ENCODE data around the gene ATP9A.

ATP9A gene

DNA sequence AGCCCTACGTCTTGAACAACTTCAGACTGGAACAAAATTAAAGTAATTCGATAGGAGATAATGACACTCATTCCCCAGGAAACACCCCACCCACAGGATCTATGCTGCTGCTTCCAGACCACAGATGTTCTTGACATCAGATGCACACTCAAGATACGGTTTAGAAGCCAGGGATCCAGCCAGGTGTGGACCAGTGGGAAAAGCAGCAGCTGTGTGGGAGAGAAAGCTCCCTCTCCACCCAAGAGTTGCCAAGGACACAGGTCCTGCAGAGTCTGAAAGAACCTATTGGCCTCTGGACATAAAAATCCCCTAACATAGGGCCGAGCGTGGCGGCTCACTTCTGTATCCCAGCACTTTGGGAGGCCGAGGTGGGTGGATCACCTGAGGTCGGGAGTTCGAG is 133.9 kb downstream of the ATP9A start:
- DNase-seq (ENCODE audit: low read depth in 2 of 2, low spot score in 1 of 2): no peak

DNA sequence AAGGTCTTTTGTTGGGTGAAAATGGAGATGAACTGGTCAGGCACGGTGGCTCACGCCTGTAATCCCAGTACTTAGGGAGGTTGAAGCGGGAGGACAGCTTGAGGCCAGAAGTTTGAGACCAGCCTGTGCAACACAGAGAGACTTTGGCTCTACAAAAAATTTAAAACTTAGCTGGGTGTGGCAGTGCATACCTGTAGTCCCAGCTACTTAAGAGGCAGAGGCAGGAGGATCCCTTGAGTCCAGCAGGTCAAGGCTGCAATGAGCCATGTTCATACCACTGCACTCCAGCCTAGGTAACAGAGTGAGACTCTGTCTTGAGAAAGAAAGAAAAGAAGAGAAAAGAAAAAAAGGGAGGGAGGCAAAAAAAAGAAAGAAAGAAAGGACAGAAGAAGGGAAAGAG is 134.8 kb downstream of the ATP9A start:
- no peak for DNase-seq (ENCODE audit: low read depth in 2 of 2, low spot score in 1 of 2)

DNA sequence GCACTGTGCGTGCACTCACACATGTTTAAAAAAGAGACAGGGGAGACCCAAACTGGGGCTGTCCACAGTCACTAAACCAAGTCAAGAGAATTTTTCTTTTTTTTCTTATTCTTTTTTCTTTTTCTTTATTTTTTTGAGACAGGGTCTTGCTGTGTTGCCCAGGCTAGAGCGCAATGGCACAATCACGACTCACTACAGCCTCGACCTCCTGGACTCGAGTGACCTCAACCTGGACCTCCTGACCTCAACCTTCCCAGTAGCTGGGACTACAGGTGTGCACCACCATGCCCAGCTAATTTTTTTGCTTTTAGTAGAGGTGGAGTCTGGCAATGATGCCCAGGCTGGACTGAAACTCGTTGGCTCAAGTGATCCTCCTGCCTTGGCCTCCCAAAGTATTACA is 136.2 kb downstream of the ATP9A start:
- no peak for DNase-seq (ENCODE audit: low read depth in 2 of 2, low spot score in 1 of 2)

DNA sequence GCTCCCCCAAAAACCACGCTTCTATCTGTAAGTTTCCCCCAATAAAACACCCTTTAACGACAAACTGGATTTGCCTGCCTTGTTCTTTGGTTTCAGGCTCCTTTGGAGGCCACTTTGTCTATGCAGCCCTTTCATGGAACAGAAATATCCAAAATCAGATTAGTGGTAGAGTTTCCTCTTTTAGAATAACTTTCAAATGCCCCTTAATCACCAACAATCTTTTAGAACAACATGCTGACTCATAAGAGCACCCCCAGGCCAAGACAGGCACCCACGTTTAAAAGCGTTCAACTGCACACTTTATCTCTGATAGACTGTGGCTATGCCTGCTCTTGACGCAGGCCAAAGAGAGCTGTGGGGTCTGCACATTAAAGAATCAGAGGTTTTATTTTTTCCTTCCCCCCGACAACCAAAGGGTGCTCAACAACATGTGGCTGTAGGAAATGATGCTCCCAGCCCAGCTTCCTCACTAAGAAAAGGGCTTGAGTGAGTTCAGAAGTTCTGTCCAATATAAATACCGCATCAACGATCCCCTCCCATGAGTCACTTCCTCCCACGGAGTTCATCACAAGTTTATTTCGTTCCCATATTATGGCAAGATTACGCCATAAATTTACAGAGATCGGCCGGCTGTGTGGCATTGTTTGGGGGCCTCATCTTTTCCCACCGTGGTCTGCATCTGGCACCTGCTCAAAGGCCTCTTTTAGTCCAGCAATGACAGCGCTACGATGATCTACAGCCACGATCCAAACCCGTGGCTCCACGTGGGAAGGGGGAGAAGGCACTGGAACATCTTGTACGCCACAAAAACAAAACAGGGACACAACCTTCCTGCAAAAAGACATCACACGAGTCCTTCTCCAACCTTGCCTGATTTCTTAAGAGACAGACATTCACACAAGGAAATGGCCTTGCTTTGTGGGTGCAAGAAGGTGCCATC is 136.9 kb downstream of the ATP9A start:
- no peak for DNase-seq (ENCODE audit: low read depth in 2 of 2, low spot score in 1 of 2)

DNA sequence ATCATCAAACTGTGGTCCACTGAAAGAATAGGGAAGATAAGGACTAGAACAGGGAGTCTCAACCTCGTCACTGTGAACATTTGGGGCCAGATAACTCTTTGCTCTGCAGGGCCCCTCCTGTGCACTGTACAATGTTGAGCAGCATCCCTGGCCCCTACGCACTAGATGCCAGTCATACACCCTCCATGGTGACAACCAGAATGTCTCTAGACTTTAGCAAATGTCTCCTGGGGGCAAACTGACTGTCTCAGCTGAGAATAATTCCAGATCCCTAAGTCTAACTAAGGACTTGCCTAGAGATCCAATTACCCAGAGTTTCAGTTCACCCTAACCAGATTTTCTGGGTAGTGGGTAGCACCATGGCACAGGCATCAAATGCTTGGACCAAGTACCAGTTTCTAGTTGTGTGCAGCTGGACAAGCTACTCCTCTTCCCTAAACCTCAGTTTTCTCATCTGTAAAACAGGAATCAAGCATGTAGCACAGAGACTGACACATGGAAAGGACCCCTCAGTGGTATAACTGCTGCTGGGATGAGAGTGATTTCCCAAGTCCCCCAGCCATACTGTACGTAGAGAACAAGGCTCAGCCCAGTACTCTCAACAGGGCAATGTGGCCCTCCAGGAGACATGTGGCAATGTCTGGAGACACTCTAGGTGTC is 138.7 kb downstream of the ATP9A start:
- DNase-seq (ENCODE audit: low read depth in 2 of 2, low spot score in 1 of 2): no peak

DNA sequence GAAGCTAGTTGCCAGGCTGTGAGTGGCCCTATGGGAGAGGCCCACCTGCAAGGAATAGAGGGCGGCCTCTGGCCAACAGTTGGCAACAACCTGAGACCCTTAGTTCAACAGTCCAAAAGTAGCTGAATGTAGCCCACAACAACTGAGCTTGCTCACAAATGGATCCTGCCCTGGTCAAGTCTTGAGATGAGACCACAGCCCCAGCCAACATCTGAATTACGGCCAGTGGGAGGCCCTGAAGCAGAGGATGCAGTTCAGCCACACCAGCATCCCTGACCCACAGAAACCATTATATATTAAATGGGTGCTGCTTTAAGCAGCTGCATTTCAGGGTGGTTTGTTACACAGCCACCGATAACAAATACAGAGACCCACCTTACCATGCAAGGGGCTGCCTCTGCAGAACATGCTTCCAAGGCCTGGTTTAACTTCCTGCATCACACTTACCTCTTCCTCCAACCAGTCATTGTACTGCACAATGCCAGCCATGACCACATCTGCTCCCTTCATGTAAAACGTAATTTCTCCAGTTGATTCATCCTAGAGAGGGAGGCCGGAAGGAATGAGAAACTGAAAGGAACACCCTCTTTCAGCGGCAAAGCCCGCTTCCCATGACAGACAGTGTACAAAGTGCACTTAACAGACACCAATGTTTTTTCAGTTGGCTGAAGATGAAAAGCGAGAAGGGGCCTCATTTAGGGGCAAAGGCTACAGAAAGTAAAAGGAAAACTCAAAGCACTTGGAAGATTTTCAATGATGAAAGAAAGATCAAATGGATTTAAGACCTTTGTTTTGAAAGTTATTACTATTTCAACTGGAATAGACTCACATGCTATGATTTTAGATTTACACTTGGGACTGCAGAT is 139.4 kb downstream of the ATP9A start:
- DNase-seq (ENCODE audit: low read depth in 2 of 2, low spot score in 1 of 2): no peak

DNA sequence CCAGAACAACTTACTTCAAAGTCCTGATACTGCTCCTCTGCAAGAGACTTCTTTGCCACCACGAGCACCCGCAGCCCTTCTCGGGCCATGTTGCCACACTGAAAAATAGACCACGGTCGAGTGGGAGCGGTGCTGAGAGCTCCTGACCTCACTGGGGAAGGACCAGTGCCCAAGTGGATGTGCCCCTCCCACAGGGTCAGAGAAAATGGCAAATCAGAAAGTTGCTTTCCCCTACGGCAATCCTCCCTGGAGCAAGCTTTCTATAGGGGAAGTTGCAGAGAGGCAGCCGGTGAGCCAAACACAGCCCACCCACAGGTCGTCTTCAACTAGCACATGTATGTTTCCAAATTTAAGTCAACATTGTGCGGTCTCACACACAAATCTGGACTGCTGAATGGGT is 140.6 kb downstream of the ATP9A start:
- DNase-seq (ENCODE audit: low read depth in 2 of 2, low spot score in 1 of 2): no peak

DNA sequence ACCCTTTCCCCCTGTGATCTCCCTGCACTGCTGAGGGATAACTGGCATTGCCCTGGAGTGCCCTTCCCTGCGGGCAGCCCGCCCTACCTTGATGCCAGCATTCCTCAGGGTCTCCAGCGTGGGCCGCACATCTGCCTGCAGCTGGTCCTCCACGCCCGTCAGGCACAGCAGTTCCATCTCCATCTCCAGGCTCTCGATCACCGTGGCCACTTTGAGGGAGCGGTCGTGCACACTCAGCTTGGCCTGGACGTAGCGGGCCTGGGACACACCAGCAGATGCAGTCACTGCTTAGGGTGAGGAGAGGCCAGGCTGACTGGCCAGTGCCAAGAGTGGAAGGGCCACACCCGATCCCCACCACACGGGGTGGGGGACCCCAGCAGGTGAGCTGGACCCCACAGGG is 143.1 kb downstream of the ATP9A start:
- no peak for DNase-seq (ENCODE audit: low read depth in 2 of 2, low spot score in 1 of 2)

DNA sequence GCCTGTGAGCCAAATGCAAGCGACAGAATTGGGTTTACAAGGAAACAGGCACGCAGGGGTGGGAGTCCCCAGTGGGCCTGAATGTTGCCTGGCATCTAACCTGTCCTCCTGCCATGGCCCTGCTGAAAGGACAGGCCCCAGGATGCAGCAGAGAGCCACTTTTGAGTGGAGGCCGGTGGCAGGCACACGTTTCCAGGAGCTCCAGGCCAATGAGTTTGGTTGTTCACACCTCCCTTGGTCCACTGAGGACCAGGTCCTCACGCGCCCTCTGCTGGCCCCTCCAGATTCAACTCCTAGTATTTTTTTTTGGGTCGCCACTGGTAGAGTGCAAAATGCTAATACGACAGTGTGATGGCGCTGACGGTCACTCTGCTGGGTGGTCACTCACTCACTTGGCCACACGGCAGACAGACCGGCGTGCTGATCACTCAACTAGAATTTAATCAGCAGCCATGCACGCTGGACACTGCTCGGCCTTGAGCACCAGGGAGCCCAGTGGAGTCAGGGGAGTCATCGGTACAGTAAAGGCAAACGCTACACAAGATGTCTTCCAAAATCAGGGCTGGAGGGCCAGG is 143.9 kb downstream of the ATP9A start:
- peak in 1 of 2 donors; percentile 31 for DNase-seq (ENCODE audit: low read depth in 2 of 2, low spot score in 1 of 2)

DNA sequence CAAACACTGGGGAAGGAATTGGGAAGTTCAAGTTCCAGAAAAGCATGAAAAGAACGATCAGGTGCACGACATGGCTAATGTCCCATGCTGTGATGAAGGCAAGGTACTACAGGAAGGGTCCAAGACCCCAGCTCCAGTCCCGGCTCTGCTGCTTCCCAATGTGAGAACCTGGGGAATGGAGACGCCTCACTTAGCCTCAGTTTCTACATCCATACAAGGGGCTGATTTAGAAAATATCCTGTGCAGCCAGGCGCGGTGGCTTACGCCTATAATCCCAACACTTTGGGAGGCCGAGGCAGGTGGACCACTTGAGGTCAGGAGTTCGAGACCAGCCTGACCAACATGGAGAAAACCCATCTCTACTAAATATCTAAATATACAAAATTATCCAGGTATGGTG is 144.9 kb downstream of the ATP9A start:
- no peak for DNase-seq (ENCODE audit: low read depth in 2 of 2, low spot score in 1 of 2)

DNA sequence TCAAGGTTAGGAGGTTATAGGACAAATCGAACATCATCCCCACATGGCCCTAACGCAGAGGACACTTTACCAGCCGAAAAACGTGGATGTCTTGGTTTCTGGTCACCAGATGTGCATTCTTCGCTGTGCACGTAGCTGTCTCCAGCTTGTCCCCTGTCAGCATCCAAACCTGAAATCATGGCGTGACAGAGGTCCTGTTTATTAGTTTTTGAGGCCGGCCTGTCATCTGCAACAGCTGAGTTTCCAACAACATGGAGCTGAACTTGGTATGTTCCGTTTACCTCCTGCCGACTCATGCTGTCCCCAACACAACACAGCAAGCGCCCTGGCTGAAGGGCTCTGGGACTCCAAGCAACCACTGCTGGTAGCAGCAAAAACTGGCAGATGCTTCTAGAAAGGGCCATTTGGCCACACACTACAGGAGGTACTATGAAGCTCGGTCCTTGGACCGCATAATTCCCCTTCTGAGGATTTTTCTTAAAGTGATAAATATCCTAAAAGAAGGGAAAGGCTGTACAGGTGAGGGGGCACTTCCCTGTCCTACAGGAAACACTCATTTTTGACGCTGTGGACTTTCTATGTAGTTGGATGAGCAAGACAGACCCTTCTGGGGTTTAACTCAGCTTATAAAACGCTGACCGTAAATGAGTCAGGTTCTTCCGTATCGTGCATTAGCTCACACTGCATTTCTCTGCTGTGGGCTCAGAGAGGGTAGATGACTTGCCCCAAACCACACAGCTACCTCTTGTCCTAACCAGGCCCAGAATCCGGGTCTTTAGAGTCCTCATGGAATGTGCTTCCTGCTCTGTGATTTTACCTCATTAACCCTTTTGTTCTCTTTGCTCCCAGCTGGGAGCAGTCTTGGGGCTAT is 146.0 kb downstream of the ATP9A start:
- no peak for DNase-seq (ENCODE audit: low read depth in 2 of 2, low spot score in 1 of 2)

DNA sequence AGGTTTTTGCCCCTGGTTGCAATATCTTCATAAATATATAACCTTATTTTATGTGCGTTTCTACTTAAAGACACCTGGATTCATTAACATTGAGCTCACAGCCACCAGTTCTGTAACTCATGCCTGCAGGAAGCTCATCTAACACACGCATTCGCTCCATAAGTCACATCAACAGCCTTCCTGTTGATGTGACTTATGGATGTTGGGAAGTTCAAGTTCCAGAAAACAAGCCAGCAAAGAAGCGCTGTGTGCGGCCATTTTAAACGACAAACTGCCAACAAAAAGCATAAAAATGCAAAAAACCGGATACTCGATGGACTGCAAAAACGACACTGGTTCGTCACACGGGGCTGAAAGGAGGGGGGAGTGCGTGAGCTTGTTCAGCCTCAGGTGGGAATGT is 147.8 kb downstream of the ATP9A start:
- no peak for DNase-seq (ENCODE audit: low read depth in 2 of 2, low spot score in 1 of 2)

DNA sequence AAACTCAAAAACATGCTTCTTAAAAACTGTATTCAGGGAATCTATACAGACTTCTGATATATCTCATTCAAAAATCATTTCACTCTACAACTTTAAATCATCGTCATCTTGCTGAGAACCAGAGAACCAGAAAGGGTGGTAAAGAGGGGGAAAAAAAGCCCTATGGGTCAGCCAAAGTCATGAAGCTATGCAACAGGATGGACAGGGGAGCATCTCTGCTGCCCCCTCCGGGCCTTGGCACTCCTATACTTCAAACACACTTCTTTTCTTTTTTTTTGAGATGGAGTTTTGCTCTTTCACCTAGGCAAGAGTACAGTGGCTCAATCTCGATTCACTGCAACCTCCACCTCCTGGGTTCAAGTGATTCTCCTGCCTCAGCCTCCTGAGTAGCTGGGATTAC is 152.1 kb downstream of the ATP9A start:
- DNase-seq (ENCODE audit: low read depth in 2 of 2, low spot score in 1 of 2): no peak

DNA sequence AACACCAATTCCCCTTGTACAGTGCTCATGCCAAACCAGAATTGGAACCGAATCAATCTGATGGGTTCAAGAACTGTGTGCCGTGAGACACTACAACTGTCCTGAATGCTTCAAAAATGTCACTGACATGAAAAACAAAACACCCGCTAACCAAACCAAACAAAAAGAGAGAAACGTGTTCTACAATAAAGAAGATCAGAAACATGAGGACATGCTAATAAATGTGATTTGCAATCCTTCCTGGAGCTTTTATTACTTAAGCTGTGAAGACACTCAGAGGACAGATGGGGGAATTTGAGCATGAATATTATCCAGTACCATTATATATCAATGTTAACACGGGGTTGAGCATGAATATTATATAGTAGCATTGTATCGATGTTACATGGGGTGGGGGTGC is 153.5 kb downstream of the ATP9A start:
- no peak for DNase-seq (ENCODE audit: low read depth in 2 of 2, low spot score in 1 of 2)

DNA sequence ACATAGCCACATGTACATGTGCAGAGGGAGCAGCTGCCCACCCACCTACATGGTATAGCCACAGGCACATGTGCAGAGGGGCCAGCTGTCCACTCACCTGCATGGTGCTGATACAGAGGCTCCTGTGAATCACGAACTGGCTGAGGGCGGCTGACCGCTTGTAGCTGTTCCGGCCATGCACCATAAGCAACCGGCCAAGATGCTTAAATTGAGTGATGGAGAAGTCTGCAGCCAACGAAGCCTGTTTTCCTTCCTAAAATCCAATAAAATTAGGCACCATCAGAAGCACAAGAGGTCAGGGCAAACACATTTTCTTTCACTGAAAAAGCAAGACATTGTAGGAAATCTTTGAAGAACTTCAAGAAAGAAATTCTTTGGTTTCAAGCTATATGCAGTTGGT is 154.6 kb downstream of the ATP9A start:
- no peak for DNase-seq (ENCODE audit: low read depth in 2 of 2, low spot score in 1 of 2)

DNA sequence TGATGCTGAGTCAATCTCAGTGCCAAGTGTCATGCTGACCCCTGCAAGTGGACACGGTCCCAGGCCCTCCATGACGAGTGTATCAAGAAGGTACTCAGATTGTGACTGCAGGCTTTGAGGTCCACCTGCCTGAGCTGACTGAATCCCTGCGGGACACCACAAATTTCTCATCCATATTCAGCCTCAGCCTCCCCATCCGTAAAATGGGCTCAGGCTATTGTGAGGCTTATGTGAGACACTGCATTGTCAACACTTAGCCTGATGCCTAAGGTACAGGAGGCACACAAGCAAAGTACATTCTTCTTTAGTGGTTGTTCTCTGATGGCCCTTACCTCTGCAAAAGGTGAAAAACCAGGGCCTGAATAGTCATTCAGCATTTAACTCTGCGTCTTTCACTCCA is 155.3 kb downstream of the ATP9A start:
- no peak for DNase-seq (ENCODE audit: low read depth in 2 of 2, low spot score in 1 of 2)

DNA sequence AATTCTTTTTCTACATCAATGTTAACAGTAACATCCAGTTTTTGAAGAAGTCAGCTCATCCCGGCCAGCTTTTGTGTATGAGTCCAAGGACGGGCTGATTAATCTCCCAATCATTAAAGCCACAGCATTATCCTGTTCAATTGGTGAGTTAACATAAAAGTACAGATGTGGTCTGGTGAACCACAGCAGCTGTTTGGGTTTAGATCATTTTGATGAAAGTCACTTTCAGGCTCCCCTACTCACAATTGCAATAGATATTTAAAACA is 156.6 kb downstream of the ATP9A start:
- DNase-seq (ENCODE audit: low read depth in 2 of 2, low spot score in 1 of 2): no peak

DNA sequence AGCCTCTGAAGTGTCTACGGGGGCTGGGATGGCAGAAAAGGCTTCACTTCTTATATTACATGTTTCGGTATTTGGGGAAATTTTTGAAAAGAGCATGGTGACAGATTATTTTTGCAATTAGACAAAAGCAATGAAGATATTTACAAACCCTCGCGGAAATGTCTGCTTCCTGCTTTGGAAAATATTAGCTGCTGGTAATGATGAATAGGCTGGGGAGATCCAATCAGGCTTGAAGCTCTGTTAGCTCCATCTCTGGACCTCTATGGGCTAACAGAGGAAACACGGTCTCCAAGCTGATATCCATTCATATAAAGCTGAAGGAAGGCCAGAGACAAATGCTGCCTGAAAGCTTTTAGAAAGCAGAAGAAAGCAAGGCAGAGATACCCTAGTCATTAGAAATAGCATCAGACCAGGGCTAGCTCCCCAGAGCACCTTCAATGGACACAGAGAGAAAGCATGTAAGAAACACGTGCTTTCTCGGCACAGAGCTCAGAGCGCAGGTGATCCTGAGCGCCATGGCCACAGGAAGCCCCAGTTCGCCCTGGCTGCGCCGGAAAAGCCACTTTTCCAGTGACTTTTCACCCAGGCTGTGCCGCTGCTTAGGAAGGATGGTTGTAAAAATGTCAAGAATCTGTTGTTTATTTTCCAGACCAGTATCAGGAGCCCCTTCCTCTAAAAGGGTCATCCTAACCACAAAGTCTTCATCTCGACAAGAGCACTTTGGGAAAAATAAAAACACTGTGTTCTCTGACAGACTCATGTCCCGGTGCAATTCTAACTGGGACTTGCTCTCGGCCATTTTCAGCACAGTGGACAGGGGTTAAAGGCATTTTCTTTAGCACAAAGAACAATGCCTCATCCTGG is 157.2 kb downstream of the ATP9A start:
- no peak for DNase-seq (ENCODE audit: low read depth in 2 of 2, low spot score in 1 of 2)

DNA sequence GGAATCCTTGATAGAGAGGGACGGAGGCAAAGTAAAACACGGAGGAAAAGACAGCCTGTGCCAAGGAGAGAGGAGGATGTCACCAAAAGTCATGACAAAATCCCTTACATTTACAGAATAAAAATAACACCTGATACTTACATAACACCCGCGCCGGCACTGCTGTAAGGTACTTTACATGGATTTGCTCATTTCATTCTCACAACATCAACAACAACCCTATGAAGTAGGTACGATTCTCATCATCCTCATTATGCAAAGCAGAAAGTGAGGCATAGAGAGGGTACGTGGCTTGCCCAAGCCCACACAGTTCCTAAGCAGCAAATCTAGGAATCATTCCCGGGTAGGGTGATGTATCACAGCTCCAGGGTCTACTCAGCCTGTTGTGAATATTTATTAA is 158.1 kb downstream of the ATP9A start:
- DNase-seq (ENCODE audit: low read depth in 2 of 2, low spot score in 1 of 2): no peak

DNA sequence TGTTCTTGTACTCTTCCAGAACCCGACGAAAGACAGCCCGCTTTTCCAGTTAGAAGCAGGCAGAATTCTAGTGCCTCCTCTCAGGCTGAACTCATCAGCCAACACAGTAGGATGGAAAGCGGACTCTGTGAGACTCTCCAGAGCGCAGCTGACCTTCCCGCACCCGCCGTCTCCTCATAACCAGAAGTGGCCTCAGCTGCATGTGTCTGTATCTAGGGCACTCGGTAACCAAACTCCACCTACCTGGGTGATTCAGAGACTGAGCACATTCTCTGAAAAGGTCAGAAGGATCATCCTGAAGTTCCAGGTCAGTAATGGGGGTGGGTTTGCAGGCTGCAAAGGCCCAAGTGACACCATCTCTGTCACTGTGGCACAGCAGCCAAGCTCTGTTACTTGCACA is 158.9 kb downstream of the ATP9A start:
- DNase-seq (ENCODE audit: low read depth in 2 of 2, low spot score in 1 of 2): no peak

All from stimulated activated CD8-positive, alpha-beta memory T cell treated with anti-CD3 and anti-CD28 coated beads, Interleukin-4, amount 100 ng/mL, for 1 hour (primary cell).